IPS-20b (cell line): ENCODE results near the gene SLC9A8.

Experiments used
- H3K27ac ChIP-seq: one replicate; pipeline ENCODE4 v1.5.1; 2013; ENCODE audit warnings: low read length
- H3K27me3 ChIP-seq: 2 replicates; pipeline ENCODE4 v1.6.1; 2013; ENCODE audit warnings: mild to moderate bottlenecking, low read length, inconsistent platforms; ENCODE audit not compliant: insufficient read depth
- H3K36me3 ChIP-seq: 2 replicates; pipeline ENCODE4 v1.6.1; 2013; ENCODE audit warnings: low read depth, mild to moderate bottlenecking, inconsistent platforms, low read length, moderate library complexity; ENCODE audit not compliant: insufficient read depth
- H3K4me1 ChIP-seq: 2 replicates; pipeline ENCODE4 v1.6.1; 2013; ENCODE audit warnings: mild to moderate bottlenecking, control low read depth, inconsistent platforms, low read length, moderate library complexity; ENCODE audit not compliant: insufficient read depth
- H3K4me3 ChIP-seq: 2 replicates; pipeline ENCODE4 v1.5.1; 2013; ENCODE audit warnings: mild to moderate bottlenecking, low read length, inconsistent platforms
- H3K9ac ChIP-seq: 2 replicates; pipeline ENCODE4 v1.6.1; 2013; ENCODE audit warnings: low read depth, mild to moderate bottlenecking, inconsistent platforms, low read length, moderate library complexity
- H3K9me3 ChIP-seq: 2 replicates; pipeline ENCODE4 v1.6.1; 2013; ENCODE audit warnings: mild to moderate bottlenecking, low read depth, low read length, inconsistent platforms; ENCODE audit not compliant: insufficient read depth

The SLC9A8 gene

GRCh38 chr20:49886571-49887213, 74.1 kb downstream of the SLC9A8 start:
- Histone ChIP-seq H3K9ac (no peak overlapping the region), H3K9me3 (no peaks in the 10 kb centered on the region), H3K27ac (no peak overlapping the region), H3K27me3 (no peaks in the 10 kb centered on the region), H3K4me3 (no peak overlapping the region), H3K4me1 (peaks cover 10% of the 10 kb centered on the region; the same call in 1 of the 2 replicates), H3K36me3 (peaks cover 18% of the 10 kb centered on the region; the same call in 1 of the 2 replicates)

DNA sequence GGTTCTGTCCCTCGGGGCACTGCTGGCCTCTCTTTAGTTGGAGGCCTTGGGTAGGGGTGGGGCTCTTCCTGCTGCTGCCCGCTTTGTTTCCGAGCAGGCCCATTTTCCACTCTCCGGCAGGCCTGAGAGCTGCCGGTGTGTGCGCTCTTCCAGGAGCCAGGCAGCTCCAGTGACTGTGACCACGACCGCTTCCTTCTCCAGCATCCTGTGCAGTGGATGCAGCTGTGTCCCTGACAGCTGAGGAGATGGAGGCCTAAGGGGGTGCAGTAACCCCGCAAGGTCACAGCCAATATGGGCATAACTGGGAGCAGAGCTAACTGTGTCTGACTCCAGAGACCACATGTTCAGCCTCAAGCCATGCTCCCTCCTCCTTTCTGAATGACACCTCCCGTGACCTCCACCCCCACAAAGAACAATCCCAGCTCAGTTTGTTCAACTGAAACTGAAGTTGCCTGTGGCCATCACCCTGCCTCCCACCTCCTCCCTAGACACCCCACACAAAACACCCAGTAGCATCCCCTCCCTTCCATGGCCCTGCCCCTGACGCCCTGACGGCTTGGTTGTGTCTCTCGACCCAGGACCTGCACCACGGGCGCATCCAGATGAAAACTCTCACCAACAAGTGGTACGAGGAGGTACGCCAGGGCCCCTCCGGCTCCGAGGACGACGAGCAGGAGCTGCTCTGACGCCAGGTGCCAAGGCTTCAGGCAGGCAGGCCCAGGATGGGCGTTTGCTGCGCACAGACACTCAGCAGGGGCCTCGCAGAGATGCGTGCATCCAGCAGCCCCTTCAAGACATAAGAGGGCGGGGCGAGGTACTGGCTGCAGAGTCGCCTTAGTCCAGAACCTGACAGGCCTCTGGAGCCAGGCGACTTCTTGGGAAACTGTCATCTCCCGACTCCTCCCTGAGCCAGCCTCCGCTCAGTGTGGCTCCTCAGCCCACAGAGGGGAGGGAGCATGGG, 74.9 kb downstream of the SLC9A8 start:
- no peaks in the 10 kb centered on the region for H3K9me3 ChIP-seq
- no peaks in the 10 kb centered on the region for H3K27me3 ChIP-seq
- no peak overlapping the region for H3K9ac ChIP-seq
- H3K27ac ChIP-seq: no peak overlapping the region
- H3K36me3 ChIP-seq: peaks cover 18% of the 10 kb centered on the region; the same call in 1 of the 2 replicates
- H3K4me1 ChIP-seq: peaks cover 10% of the 10 kb centered on the region; the same call in 1 of the 2 replicates
- no peak overlapping the region for H3K4me3 ChIP-seq

- Histone ChIP-seq H3K4me1 (peaks cover 10% of the 10 kb centered on the region; the same call in 1 of the 2 replicates), H3K27ac (no peak overlapping the region), H3K36me3 (peaks cover 13% of the 10 kb centered on the region; the same call in 1 of the 2 replicates), H3K27me3 (no peaks in the 10 kb centered on the region), H3K9ac (no peak overlapping the region; the same call in 1 of the 2 replicates), H3K9me3 (no peaks in the 10 kb centered on the region), H3K4me3 (no peak overlapping the region)
Measured at GRCh38 chr20:49888212-49889000, 75.8 kb downstream of the SLC9A8 start.

GRCh38 chr20:49889001-49889934, 76.6 kb downstream of the SLC9A8 start:
- Histone ChIP-seq H3K27ac (no peak overlapping the region), H3K36me3 (peaks cover 10% of the 10 kb centered on the region; the same call in 1 of the 2 replicates), H3K9me3 (no peaks in the 10 kb centered on the region)

GRCh38 chr20:49889935-49890333, 77.3 kb downstream of the SLC9A8 start:
- no peaks in the 10 kb centered on the region for H3K9me3 ChIP-seq
- no peaks in the 10 kb centered on the region for H3K27me3 ChIP-seq
- peaks cover 4% of the 10 kb centered on the region; the same call in 1 of the 2 replicates for H3K36me3 ChIP-seq
- H3K4me3 ChIP-seq: no peak overlapping the region
- no peak overlapping the region for H3K9ac ChIP-seq
- peaks cover 10% of the 10 kb centered on the region; the same call in 1 of the 2 replicates for H3K4me1 ChIP-seq
- no peak overlapping the region for H3K27ac ChIP-seq

More at GRCh38 chr20:49889001-49889934, 76.6 kb downstream of the SLC9A8 start:
- H3K4me1 ChIP-seq: peaks cover 10% of the 10 kb centered on the region; the same call in 1 of the 2 replicates
- H3K27me3 ChIP-seq: no peaks in the 10 kb centered on the region
- H3K4me3 ChIP-seq: no peak overlapping the region
- H3K9ac ChIP-seq: no peak overlapping the region; the same call in 1 of the 2 replicates

- Histone ChIP-seq H3K36me3 (peaks cover 1% of the 10 kb centered on the region; the same call in 1 of the 2 replicates), H3K9ac (no peak overlapping the region), H3K4me1 (peaks cover 10% of the 10 kb centered on the region; the same call in 1 of the 2 replicates), H3K27ac (no peak overlapping the region), H3K27me3 (no peaks in the 10 kb centered on the region), H3K4me3 (no peak overlapping the region), H3K9me3 (no peaks in the 10 kb centered on the region)
Measured at GRCh38 chr20:49890471-49891361, 78.1 kb downstream of the SLC9A8 start.

- Histone ChIP-seq H3K4me1 (peaks cover 10% of the 10 kb centered on the region; the same call in 1 of the 2 replicates), H3K4me3 (no peak overlapping the region), H3K27me3 (no peaks in the 10 kb centered on the region), H3K9ac (no peak overlapping the region), H3K27ac (no peak overlapping the region), H3K9me3 (no peaks in the 10 kb centered on the region), H3K36me3 (no peaks in the 10 kb centered on the region)
Measured at GRCh38 chr20:49891476-49892110, 79.0 kb downstream of the SLC9A8 start.

DNA sequence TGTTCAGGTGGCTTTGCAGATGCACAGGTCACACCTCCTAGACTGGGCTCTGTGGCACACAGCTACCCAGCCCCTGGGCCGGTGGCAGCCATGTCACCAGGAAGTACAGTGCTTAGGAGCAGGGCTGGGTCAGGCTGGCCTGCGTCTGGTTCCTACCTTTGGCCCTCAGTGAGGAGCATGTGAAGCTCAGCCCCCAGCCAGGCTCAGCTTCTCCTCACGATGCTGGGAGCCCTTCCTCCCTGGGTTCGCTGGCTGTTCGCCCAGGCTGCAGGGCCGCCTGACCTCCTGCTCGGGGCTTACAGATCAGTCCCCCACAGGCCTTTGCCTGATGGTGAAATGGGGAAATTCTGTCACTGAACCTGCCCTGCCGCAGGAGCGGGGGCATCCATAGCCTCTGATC, 79.6 kb downstream of the SLC9A8 start:
- H3K4me1 ChIP-seq: peaks cover 10% of the 10 kb centered on the region; the same call in 1 of the 2 replicates
- no peak overlapping the region for H3K27ac ChIP-seq
- H3K36me3 ChIP-seq: no peaks in the 10 kb centered on the region
- no peaks in the 10 kb centered on the region for H3K27me3 ChIP-seq
- no peak overlapping the region for H3K9ac ChIP-seq
- H3K9me3 ChIP-seq: no peaks in the 10 kb centered on the region
- no peak overlapping the region for H3K4me3 ChIP-seq

- Histone ChIP-seq H3K36me3 (no peaks in the 10 kb centered on the region), H3K9ac (no peak overlapping the region), H3K4me1 (peaks cover 10% of the 10 kb centered on the region; the same call in 1 of the 2 replicates), H3K27me3 (no peaks in the 10 kb centered on the region), H3K4me3 (no peak overlapping the region), H3K27ac (no peak overlapping the region), H3K9me3 (no peaks in the 10 kb centered on the region)
Measured at GRCh38 chr20:49892817-49893216, 80.2 kb downstream of the SLC9A8 start.
